ENCODE measurements around the gene PRDX2. TPM values are rescaled to one million over a fixed set of nuclear protein-coding genes. Genes with fewer than 3 reads are reported as not detected.

PRDX2 gene
- total RNA-seq, 2 experiments from 2014 or later = 250 to 267 TPM

Small RNA genes within 50 kb of the gene (microRNA-seq; reads per million reads assigned to microRNA genes)
- gene MIR5684 = not detected

Other genes with a start within 250 kb of the PRDX2 start
- gene ZNF490, start 191.0 kb downstream of the PRDX2 start, total RNA-seq = 10 to 100 TPM; 16.2 to 16.5 TPM
- 10 to 100 TPM; 26.6 to 29.4 TPM for gene ZNF791, start 190.9 kb downstream of the PRDX2 start, total RNA-seq
- gene MAN2B1, start 135.1 kb downstream of the PRDX2 start, total RNA-seq = 100 to 1,000 TPM in 1 of 2 experiments, 10 to 100 TPM in 1; 95.5 to 102 TPM
- 10 to 100 TPM; 16.4 to 19.4 TPM for gene WDR83, start 135.0 kb downstream of the PRDX2 start, total RNA-seq
- 100 to 1,000 TPM; 109 to 121 TPM for gene DHPS, start 119.9 kb downstream of the PRDX2 start, total RNA-seq
- not detected for gene GNG14, start 113.8 kb downstream of the PRDX2 start, total RNA-seq
- gene FBXW9, start 105.2 kb downstream of the PRDX2 start, total RNA-seq = 1 to 10 TPM; 6.0 to 6.1 TPM
- gene TNPO2, start 77.9 kb downstream of the PRDX2 start, total RNA-seq = 10 to 100 TPM; 84.3 to 93.1 TPM
- gene TRIR, start 67.1 kb downstream of the PRDX2 start, total RNA-seq = 100 to 1,000 TPM; 206 to 228 TPM
- gene GET3, start 64.3 kb downstream of the PRDX2 start, total RNA-seq = 10 to 100 TPM; 66.8 to 71.5 TPM
- gene BEST2, start 50.0 kb downstream of the PRDX2 start, total RNA-seq = not detected
- gene HOOK2, start 26.2 kb downstream of the PRDX2 start, total RNA-seq = 10 to 100 TPM; 14.4 to 16.9 TPM
- gene JUNB, start 10.3 kb downstream of the PRDX2 start, total RNA-seq = 10 to 100 TPM; 90.4 to 92.9 TPM
- 10 to 100 TPM; 17.7 to 30.9 TPM for gene THSD8, start 269 bp upstream of the PRDX2 start, total RNA-seq
- 10 to 100 TPM; 49.2 to 64.0 TPM for gene RNASEH2A, start 4.8 kb upstream of the PRDX2 start, total RNA-seq
- gene RTBDN, start 32.8 kb upstream of the PRDX2 start, total RNA-seq = not detected
- 1 to 10 TPM in 1 of 2 experiments, under 1 TPM in 1; 0.89 to 1.3 TPM for gene MAST1, start 36.7 kb upstream of the PRDX2 start, total RNA-seq
- gene DNASE2, start 79.6 kb upstream of the PRDX2 start, total RNA-seq = 10 to 100 TPM; 26.1 to 27.4 TPM
- under 1 TPM in 1 of 2 experiments, not detected in 1; 0.21 TPM for gene KLF1, start 85.4 kb upstream of the PRDX2 start, total RNA-seq
- gene GCDH, start 89.4 kb upstream of the PRDX2 start, total RNA-seq = 10 to 100 TPM; 39.5 to 42.5 TPM
- 1 to 10 TPM; 3.4 to 3.9 TPM for gene SYCE2, start 117.5 kb upstream of the PRDX2 start, total RNA-seq
- 100 to 1,000 TPM in 1 of 2 experiments, 10 to 100 TPM in 1; 98.8 to 106 TPM for gene FARSA, start 131.9 kb upstream of the PRDX2 start, total RNA-seq
- 100 to 1,000 TPM; 875 to 886 TPM for gene CALR, start 136.8 kb upstream of the PRDX2 start, total RNA-seq
- 100 to 1,000 TPM; 138 to 140 TPM for gene RAD23A, start 144.1 kb upstream of the PRDX2 start, total RNA-seq
- gene GADD45GIP1, start 155.4 kb upstream of the PRDX2 start, total RNA-seq = 10 to 100 TPM; 23.4 to 25.4 TPM
- under 1 TPM; 0.21 to 0.34 TPM for gene DAND5, start 167.8 kb upstream of the PRDX2 start, total RNA-seq
- 1 to 10 TPM in 1 of 2 experiments, under 1 TPM in 1; 0.40 to 1.4 TPM for gene NFIX, start 193.7 kb upstream of the PRDX2 start, total RNA-seq